Measurements from ENCODE around the gene GRM1.

Gene GRM1

DNA sequence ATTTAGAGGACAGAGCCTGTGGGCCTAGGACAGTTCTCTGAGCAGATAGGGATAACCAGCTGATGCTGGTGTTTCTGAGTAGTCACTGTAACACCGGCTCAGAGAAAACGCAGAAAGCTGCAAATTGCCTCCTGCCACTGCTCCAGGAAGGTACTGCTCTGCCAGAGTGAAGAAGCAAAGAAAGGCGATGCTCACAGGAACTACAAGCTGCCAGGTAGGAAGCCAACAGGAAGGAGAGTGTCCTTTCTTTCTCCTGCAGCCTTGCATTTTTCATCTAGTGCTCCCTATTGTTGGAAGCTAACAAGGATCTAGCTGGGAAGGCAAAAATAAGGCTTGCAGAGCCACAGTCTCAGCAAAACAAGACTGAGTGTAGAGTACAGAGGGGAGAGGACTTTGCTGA, 444.1 kb downstream of the GRM1 start:
- DNase-seq (ENCODE audit: low spot score) = no peak

DNA sequence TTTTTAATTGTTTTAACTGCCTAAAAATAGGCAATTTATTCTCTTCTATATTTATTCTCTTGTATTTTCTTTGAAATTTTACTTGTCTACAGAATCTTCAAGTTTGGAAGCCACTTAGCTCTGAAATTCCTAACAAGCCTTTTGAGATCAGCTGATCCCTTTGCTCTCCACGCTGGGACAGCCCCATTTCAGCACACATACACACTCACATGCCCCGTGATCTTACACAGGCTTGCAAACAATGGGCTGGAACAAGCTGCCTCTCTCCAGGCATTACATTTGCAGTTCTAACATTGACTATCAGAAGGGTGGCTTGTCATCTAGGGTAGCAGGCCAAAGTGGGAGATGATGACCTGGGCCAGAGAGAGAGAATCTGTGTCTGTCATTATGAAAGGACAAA, 452.7 kb downstream of the GRM1 start:
- DNase-seq (ENCODE audit: low spot score) = no peak

DNA sequence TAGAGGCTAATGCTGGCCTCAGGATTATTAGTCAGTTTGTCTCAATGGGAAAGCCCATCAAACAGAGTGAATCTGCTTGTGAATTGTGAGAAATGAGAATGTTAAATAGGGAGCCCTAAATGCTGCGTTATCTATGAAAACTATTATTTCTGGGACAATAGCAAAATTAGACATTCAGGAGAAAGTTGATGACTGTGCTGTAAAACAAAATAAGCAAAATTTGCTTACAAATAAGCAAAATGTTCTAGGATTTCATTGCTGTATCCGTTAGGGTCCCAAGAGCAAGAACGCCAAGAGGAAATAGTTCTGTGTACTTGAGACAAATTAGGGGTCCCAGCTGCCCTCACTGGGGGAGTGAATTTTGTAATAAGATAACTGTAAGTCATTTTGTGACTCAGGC, 455.5 kb downstream of the GRM1 start:
- DNase-seq (ENCODE audit: low spot score) = no peak
